ENCODE data around the gene B3GNT5. TPM values are rescaled to one million over a fixed set of nuclear protein-coding genes. Genes with fewer than 3 reads are reported as not detected.

Gene B3GNT5
- total and polyA plus RNA-seq, 7 donors: 12.1 to 98.9 (median 54.7) TPM

DNA sequence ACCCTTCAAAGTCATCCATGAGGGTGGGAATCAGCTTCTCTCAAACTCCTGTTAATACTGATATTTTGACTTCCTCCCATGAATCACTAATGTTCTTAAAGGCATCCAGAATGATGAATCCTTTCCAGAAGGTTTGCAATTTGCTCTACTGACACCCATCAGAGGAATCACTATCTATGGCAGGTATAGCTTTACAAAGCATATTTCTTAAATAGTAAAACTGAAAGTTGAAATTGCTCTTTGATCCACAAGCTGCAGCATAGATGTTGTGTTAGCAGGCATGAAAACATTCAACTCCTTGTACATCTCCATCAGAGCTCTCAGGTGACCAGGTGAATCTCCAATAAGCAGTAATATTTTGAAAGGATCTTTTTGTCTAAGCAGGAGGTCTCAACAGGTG is 66.3 kb downstream of the B3GNT5 start:
- Histone ChIP-seq H3K36me3 (ENCODE audit: insufficient read depth in 1 of 2, low read depth in 1 of 2) (no peaks in the 10 kb centered on the region), H3K27me3 (ENCODE audit: insufficient read depth in 3 of 3, low read length in 2 of 3) (no peaks in the 10 kb centered on the region), H3K4me3 (no peak overlapping the region), H3K27ac (no peak overlapping the region), H3K4me1 (no peaks in the 10 kb centered on the region), H3K9me3 (no peaks in the 10 kb centered on the region)
- TF ChIP-seq, protein P1, sequence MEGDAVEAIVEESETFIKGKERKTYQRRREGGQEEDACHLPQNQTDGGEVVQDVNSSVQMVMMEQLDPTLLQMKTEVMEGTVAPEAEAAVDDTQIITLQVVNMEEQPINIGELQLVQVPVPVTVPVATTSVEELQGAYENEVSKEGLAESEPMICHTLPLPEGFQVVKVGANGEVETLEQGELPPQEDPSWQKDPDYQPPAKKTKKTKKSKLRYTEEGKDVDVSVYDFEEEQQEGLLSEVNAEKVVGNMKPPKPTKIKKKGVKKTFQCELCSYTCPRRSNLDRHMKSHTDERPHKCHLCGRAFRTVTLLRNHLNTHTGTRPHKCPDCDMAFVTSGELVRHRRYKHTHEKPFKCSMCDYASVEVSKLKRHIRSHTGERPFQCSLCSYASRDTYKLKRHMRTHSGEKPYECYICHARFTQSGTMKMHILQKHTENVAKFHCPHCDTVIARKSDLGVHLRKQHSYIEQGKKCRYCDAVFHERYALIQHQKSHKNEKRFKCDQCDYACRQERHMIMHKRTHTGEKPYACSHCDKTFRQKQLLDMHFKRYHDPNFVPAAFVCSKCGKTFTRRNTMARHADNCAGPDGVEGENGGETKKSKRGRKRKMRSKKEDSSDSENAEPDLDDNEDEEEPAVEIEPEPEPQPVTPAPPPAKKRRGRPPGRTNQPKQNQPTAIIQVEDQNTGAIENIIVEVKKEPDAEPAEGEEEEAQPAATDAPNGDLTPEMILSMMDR (IDR thresholded peaks at IDR 0.05): no peak
- no peak for DNase-seq
- intact Hi-C loops (cut with DNase I): loop anchor here in 1 of 2 donors (5.0 kb wide), 1 partner anchor 48 kb away; no protein-coding TSS in a partner anchor
- ATAC-seq: no peak

Other genes starting within 250 kb of the B3GNT5 start
- 10 to 100 TPM; 15.6 to 24.4 (median 16.0) TPM for gene MCCC1, start 153.8 kb upstream of the B3GNT5 start, total RNA-seq
- gene MCCC1, start 153.8 kb upstream of the B3GNT5 start, polyA plus RNA-seq: 10 to 100 TPM in 2 of 3 donors, 1 to 10 TPM in 1; 8.2 to 11.3 (median 10.7) TPM
- under 1 TPM in 1 of 4 donors, not detected in 3; 0.39 TPM for gene LAMP3, start 90.5 kb upstream of the B3GNT5 start, total RNA-seq
- under 1 TPM; 0.01 to 0.09 (median 0.04) TPM for gene LAMP3, start 90.5 kb upstream of the B3GNT5 start, polyA plus RNA-seq
- under 1 TPM; 0.39 to 0.79 (median 0.57) TPM for gene MCF2L2, start 175.4 kb downstream of the B3GNT5 start, total RNA-seq
- 1 to 10 TPM in 1 of 3 donors, under 1 TPM in 2; 0.17 to 2.7 (median 0.38) TPM for gene MCF2L2, start 175.4 kb downstream of the B3GNT5 start, polyA plus RNA-seq

Measured in psoas muscle (tissue), 8 donors.